A673 (cell line): Measurements from ENCODE around the gene MAP3K5. TPM values are rescaled to one million over a fixed set of nuclear protein-coding genes. Genes with fewer than 3 reads are reported as not detected.
"Not testable (repeated sequence)": the region's sequence is repeated elsewhere in the genome, so short reads cannot be mapped to it uniquely, and the experiment has no call there.

Experiments
- BruUV-seq: library from RNA; stranded (reverse); fragments of 400-500 nt; replicated peaks from 2 replicates; lab custom pipeline; 2021; lab: Mats Ljungman, UMichigan
- CTCF ChIA-PET: fragments of 300-600 bp; sonication (Branson Sonifier 250); formaldehyde crosslinking; loops from one replicate; lab custom pipeline; 2022; ENCODE audit warnings: antibody characterized with exemption; lab: Charles Lee
- POLR2A ChIA-PET: fragments of 300-600 bp; sonication (Branson Sonifier 250); formaldehyde crosslinking; loops from one replicate; lab custom pipeline; 2022; ENCODE audit warnings: antibody characterized with exemption; ENCODE audit not compliant: low non-redundant PET; lab: Charles Lee
- DNase-seq: peaks from one replicate; pipeline ENCODE4 v3.0.0-alpha.2; 2015; ENCODE audit warnings: low spot score
- H3K27ac ChIP-seq: fragments of 200-600 bp; sonication (generic); 2 replicates; pipeline ENCODE4 v1.5.1; 2016; ENCODE audit warnings: mixed run types, low read depth, mild to moderate bottlenecking, mixed read lengths, antibody characterized with exemption, low read length; ENCODE audit not compliant: poor library complexity, severe bottlenecking
- H3K27me3 ChIP-seq: fragments of 200-600 bp; sonication (generic); replicated peaks from 2 replicates; pipeline ENCODE4 v1.6.1; 2017; ENCODE audit warnings: mixed run types, low read depth, mild to moderate bottlenecking, mixed read lengths, antibody characterized with exemption, low read length; ENCODE audit not compliant: insufficient read depth, poor library complexity
- H3K36me3 ChIP-seq: fragments of 200-600 bp; sonication (generic); 2 replicates; pipeline ENCODE4 v1.6.1; 2016; ENCODE audit warnings: mixed run types, mild to moderate bottlenecking, mixed read lengths, antibody characterized with exemption, low read length; ENCODE audit not compliant: insufficient read depth, poor library complexity, severe bottlenecking
- H3K4me1 ChIP-seq: fragments of 200-600 bp; sonication (generic); 2 replicates; pipeline ENCODE4 v1.6.1; 2017; ENCODE audit warnings: mixed run types, mild to moderate bottlenecking, mixed read lengths, antibody characterized with exemption, low read length; ENCODE audit not compliant: insufficient read depth, poor library complexity, severe bottlenecking
- H3K4me3 ChIP-seq: fragments of 200-600 bp; sonication (generic); 2 replicates; pipeline ENCODE4 v1.5.1; 2016; ENCODE audit warnings: low read depth, mixed run types, mild to moderate bottlenecking, mixed read lengths, low read length; ENCODE audit not compliant: poor library complexity, severe bottlenecking
- H3K9me3 ChIP-seq: fragments of 200-600 bp; sonication (generic); 2 replicates; pipeline ENCODE4 v1.6.1; 2016; ENCODE audit warnings: mixed run types, low read depth, mild to moderate bottlenecking, mixed read lengths, antibody characterized with exemption, low read length; ENCODE audit not compliant: poor library complexity, severe bottlenecking
- EZH2 ChIP-seq: fragments of 200-600 bp; sonication (generic); IDR thresholded peaks from 2 replicates; pipeline ENCODE4 v1.6.1; 2017; ENCODE audit warnings: borderline replicate concordance, low read depth, mild to moderate bottlenecking, mixed read lengths, antibody characterized with exemption, low read length; ENCODE audit not compliant: poor library complexity, severe bottlenecking
- intact Hi-C: fragments of 100-400 bp; cut with micrococcal nuclease; formaldehyde crosslinking; loops from one replicate; pipeline ENCODE4 v1.10.0; 2022; ENCODE audit not compliant: unreplicated experiment
- total RNA-seq: library from RNA; stranded (reverse); gene quantifications from 2 replicates; pipeline ENCODE4 v1.2.3, GENCODE V29; 2021
- TF ChIP-seq, protein P1 (sequence below): fragments of 300-800, 200-600 bp; sonication (generic); conservative IDR thresholded peaks from 2 replicates; pipeline ENCODE4 v1.5.1; 2017; ENCODE audit warnings: low read depth, mild to moderate bottlenecking, antibody characterized with exemption, low read length, moderate library complexity, mixed read lengths

Gene MAP3K5
- total RNA-seq, 1 experiment from 2014 or later, result 5.4 TPM

DNA sequence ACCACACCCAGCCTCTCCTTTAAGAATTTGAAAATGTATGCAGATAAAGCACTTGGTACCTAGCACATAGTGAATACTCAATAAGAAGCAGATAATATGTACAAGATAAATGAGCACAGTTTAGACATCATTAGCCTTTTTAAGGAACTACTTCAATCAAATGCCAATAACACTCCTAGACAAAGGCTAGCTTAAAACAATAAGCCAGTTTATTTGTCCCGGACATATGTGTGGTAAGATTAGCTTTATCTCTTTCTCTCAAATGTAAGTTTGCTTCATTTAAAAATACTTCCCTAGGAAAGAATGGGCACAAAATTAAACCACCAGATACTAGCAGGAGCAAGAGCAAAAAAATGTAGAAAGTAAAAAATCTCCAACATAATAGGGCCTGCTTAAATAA is 73.8 kb downstream of the MAP3K5 start:
- Histone ChIP-seq H3K9me3 (peaks cover 4% of the 10 kb centered on the region), H3K27me3 (no peaks in the 10 kb centered on the region), H3K4me1 (no peaks in the 10 kb centered on the region), H3K36me3 (no peaks in the 10 kb centered on the region), H3K4me3 (no peak overlapping the region), H3K27ac (no peak overlapping the region)
- no TSS peak for BruUV-seq
- no peak for DNase-seq
- CTCF ChIA-PET, result no interaction called here
- POLR2A ChIA-PET, result no interaction called here
- TF ChIP-seq, protein P1, sequence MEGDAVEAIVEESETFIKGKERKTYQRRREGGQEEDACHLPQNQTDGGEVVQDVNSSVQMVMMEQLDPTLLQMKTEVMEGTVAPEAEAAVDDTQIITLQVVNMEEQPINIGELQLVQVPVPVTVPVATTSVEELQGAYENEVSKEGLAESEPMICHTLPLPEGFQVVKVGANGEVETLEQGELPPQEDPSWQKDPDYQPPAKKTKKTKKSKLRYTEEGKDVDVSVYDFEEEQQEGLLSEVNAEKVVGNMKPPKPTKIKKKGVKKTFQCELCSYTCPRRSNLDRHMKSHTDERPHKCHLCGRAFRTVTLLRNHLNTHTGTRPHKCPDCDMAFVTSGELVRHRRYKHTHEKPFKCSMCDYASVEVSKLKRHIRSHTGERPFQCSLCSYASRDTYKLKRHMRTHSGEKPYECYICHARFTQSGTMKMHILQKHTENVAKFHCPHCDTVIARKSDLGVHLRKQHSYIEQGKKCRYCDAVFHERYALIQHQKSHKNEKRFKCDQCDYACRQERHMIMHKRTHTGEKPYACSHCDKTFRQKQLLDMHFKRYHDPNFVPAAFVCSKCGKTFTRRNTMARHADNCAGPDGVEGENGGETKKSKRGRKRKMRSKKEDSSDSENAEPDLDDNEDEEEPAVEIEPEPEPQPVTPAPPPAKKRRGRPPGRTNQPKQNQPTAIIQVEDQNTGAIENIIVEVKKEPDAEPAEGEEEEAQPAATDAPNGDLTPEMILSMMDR, result no peak
- no peak for TF ChIP-seq EZH2
- intact Hi-C loops, result no loop called here

DNA sequence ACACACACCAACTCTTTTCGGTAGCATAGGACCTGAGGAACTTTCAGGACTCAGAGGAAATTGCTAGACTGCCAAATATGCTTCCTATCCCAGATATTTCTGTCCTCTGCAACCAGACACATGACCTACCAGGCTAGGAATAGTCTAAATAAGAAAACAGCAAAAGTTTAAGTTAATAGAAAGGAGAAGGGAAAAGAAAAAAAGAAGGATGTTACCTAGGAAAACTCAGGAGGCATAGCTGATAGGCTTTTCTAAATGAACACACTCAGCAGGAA is 74.6 kb downstream of the MAP3K5 start:
- ChIA-PET CTCF (no interaction called here), POLR2A (no interaction called here)
- no peak for DNase-seq
- H3K4me3 ChIP-seq, result no peak overlapping the region
- no peaks in the 10 kb centered on the region for H3K36me3 ChIP-seq
- H3K9me3 ChIP-seq, result peaks cover 4% of the 10 kb centered on the region
- no peak for TF ChIP-seq EZH2
- TF ChIP-seq, protein P1, result no peak
- no peaks in the 10 kb centered on the region for H3K27me3 ChIP-seq
- intact Hi-C loops, result no loop called here
- H3K4me1 ChIP-seq, result no peaks in the 10 kb centered on the region
- no peak overlapping the region for H3K27ac ChIP-seq
- BruUV-seq, result no TSS peak

DNA sequence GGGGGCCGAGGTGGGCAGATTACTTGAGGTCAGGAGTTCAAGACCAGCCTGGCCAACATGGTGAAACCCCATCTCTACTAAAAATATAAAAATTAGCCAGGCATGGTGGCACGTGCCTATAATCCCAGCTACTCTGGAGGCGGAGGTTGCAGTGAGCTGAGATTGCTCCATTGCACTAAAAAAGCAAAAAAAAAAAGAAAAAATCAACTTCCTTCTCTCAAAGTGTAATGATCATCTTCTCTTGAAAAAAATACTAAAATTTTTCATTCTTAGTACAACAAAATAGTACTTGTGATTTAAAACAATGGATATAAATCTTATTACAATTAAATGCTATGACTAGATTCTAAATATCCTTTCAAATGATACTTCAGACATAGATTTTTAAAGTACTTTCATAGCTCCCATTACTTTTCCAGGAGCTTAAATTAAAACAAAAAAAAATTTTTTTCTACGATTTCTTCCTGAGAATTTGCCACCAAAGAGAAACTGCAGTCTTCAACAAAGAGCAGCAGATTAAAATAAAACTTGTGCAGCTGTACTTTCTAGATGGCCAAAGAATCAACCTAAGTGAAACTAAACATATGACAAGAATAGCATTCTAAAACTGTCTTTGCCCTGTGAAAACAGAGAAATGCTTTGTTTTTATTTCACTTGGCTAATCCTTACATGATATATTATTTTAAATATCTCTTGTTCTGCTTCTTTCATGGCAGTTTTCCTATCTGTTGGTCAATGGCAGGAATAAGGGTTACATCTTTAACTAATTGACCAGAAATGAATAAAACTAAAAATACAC is 75.2 kb downstream of the MAP3K5 start:
- intact Hi-C loops, result no loop called here
- no peaks in the 10 kb centered on the region for H3K4me1 ChIP-seq
- ChIA-PET CTCF (no interaction called here), POLR2A (no interaction called here)
- no peak for TF ChIP-seq EZH2
- TF ChIP-seq, protein P1, result no peak
- no peaks in the 10 kb centered on the region for H3K27me3 ChIP-seq
- H3K9me3 ChIP-seq, result peaks cover 4% of the 10 kb centered on the region
- no peak overlapping the region for H3K27ac ChIP-seq
- H3K4me3 ChIP-seq, result no peak overlapping the region
- BruUV-seq, result no TSS peak
- no peaks in the 10 kb centered on the region for H3K36me3 ChIP-seq
- no peak for DNase-seq

DNA sequence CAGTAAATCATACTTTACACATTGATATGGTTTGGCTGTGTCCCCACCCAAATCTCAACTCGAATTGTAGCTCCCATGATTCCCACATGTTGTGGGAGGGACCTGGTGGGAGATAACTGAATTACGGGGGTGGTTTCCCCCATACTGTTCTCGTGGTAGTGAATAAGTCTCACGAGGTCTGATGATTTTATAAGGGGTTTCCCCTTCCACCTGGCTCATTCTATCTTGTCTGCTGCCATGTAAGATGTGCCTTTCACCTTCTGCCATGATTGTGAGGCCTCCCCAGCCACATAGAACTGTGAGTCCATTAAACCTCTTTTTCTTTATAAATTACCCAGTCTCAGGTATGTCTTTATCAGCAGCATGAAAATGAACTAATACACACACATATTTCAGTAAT is 79.6 kb downstream of the MAP3K5 start:
- POLR2A ChIA-PET, DNase-seq, H3K9me3 ChIP-seq, H3K27me3 ChIP-seq, H3K4me3 ChIP-seq, H3K4me1 ChIP-seq, CTCF ChIA-PET, intact Hi-C loops, H3K27ac ChIP-seq, H3K36me3 ChIP-seq, BruUV-seq: not testable (repeated sequence)
